ENCODE measurements around the gene HMGCS2. TPM values are rescaled to one million over a fixed set of nuclear protein-coding genes. Genes with fewer than 3 reads are reported as not detected.

The HMGCS2 gene
- total and polyA plus RNA-seq, 2 donors (not counting 1 experiment from before 2014, with no cell fraction given), result not detected

- Mint-ChIP-seq H3K9me3 (ENCODE audit: insufficient read depth) (no peaks in the 10 kb centered on the region), H3K27ac (no peak overlapping the region), H3K4me3 (no peak overlapping the region), H3K27me3 (peaks cover 6% of the 10 kb centered on the region), H3K4me1 (peaks cover 4% of the 10 kb centered on the region)
- Histone ChIP-seq H3K27ac (ENCODE audit: low read length in 2 of 2) (no peak overlapping the region), H3K27me3 (replicated peaks in 1 of 4; ENCODE audit: control extremely low read depth in 1 of 4, control insufficient read depth in 3 of 4, insufficient read depth in 4 of 4, low read length in 3 of 4) (no peaks in the 10 kb centered on the region), H3K4me1 (ENCODE audit: control insufficient read depth in 2 of 2, insufficient read depth in 2 of 2, low read length in 2 of 2) (peaks cover 0 to 3% of the 10 kb centered on the region in 2 donors), H3K79me2 (ENCODE audit: control insufficient read depth, insufficient read depth, low read length) (no peaks in the 10 kb centered on the region), H3K4me2 (replicated peaks; ENCODE audit: low read depth, low read length, poor library complexity, severe bottlenecking) (no peak overlapping the region), H3K9me3 (ENCODE audit: control extremely low read depth in 1 of 3, control insufficient read depth in 2 of 3, insufficient read depth in 1 of 3, low read length in 2 of 3) (no peaks in the 10 kb centered on the region), H4K20me1 (ENCODE audit: control insufficient read depth, insufficient read depth, low read length, poor library complexity, severe bottlenecking) (no peaks in the 10 kb centered on the region), H3K36me3 (replicated peaks in 1 of 2; ENCODE audit: control extremely low read depth in 1 of 2, control insufficient read depth in 1 of 2, extremely low read depth in 1 of 2, insufficient read depth in 2 of 2, low read length in 1 of 2) (no peaks in the 10 kb centered on the region), H3K9ac (ENCODE audit: low read length) (no peak overlapping the region), H2AFZ (ENCODE audit: insufficient read depth, low read depth, low read length, poor library complexity, severe bottlenecking) (no peak overlapping the region), H3K4me3 (ENCODE audit: control extremely low read depth in 1 of 5, extremely low read depth in 1 of 5, insufficient read depth in 1 of 5, low read depth in 2 of 5, low read length in 4 of 5) (no peak overlapping the region)
- ChIA-PET CTCF (interaction anchor here (1.1 to 3.6 kb wide), 9 partner anchors 9 to 89 kb away, joined by 3 to 21 read pairs (median 5); partner anchors contain the start of gene HMGCS2), POLR2A (no interaction called here)
- DNase-seq (no peak), ATAC-seq (ENCODE audit: low read depth) (no peak)
- WGBS (ENCODE audit: insufficient coverage), result 93% methylated on average over 3 of the region's 3 CpGs
- no peak for TF ChIP-seq CTCF (IDR thresholded peaks at IDR 0.05)
- TF ChIP-seq EZH2 (IDR thresholded peaks at IDR 0.05; ENCODE audit: borderline replicate concordance, insufficient read depth, low read depth, low read length, poor library complexity, severe bottlenecking), result no peak
- intact Hi-C loops (cut with micrococcal nuclease), result no loop called here
Observed at GRCh38 chr1:119743308-119743707, 25.4 kb downstream of the HMGCS2 start.

GRCh38 chr1:119742677-119743076 lies 26.0 kb downstream of the HMGCS2 start:
- Mint-ChIP-seq H3K9me3 (ENCODE audit: insufficient read depth) (no peaks in the 10 kb centered on the region), H3K27ac (no peak overlapping the region), H3K4me1 (peaks cover 4% of the 10 kb centered on the region), H3K27me3 (peaks cover 6% of the 10 kb centered on the region), H3K4me3 (no peak overlapping the region)
- DNase-seq, result no peak
- Histone ChIP-seq H3K79me2 (ENCODE audit: control insufficient read depth, insufficient read depth, low read length) (no peaks in the 10 kb centered on the region), H3K9ac (ENCODE audit: low read length) (no peak overlapping the region), H3K9me3 (ENCODE audit: control extremely low read depth in 1 of 3, control insufficient read depth in 2 of 3, insufficient read depth in 1 of 3, low read length in 2 of 3) (no peaks in the 10 kb centered on the region), H2AFZ (ENCODE audit: insufficient read depth, low read depth, low read length, poor library complexity, severe bottlenecking) (no peak overlapping the region), H3K27me3 (replicated peaks in 1 of 4; ENCODE audit: control extremely low read depth in 1 of 4, control insufficient read depth in 3 of 4, insufficient read depth in 4 of 4, low read length in 3 of 4) (no peaks in the 10 kb centered on the region), H3K4me1 (ENCODE audit: control insufficient read depth in 2 of 2, insufficient read depth in 2 of 2, low read length in 2 of 2) (peaks cover 0 to 3% of the 10 kb centered on the region in 2 donors), H3K4me2 (replicated peaks; ENCODE audit: low read depth, low read length, poor library complexity, severe bottlenecking) (no peak overlapping the region), H3K27ac (ENCODE audit: low read length in 2 of 2) (no peak overlapping the region), H3K4me3 (ENCODE audit: control extremely low read depth in 1 of 5, extremely low read depth in 1 of 5, insufficient read depth in 1 of 5, low read depth in 2 of 5, low read length in 4 of 5) (no peak overlapping the region), H3K36me3 (replicated peaks in 1 of 2; ENCODE audit: control extremely low read depth in 1 of 2, control insufficient read depth in 1 of 2, extremely low read depth in 1 of 2, insufficient read depth in 2 of 2, low read length in 1 of 2) (no peaks in the 10 kb centered on the region), H4K20me1 (ENCODE audit: control insufficient read depth, insufficient read depth, low read length, poor library complexity, severe bottlenecking) (no peaks in the 10 kb centered on the region)
- ATAC-seq (ENCODE audit: low read depth), result no peak
- no peak for TF ChIP-seq CTCF (IDR thresholded peaks at IDR 0.05)
- TF ChIP-seq EZH2 (IDR thresholded peaks at IDR 0.05; ENCODE audit: borderline replicate concordance, insufficient read depth, low read depth, low read length, poor library complexity, severe bottlenecking), result no peak
- intact Hi-C loops (cut with micrococcal nuclease), result no loop called here
- WGBS (ENCODE audit: insufficient coverage), result 84% methylated on average over 5 of the region's 7 CpGs
- POLR2A ChIA-PET, result no interaction called here
- CTCF ChIA-PET, result interaction anchor here (1.3 to 3.6 kb wide), 6 partner anchors 8 to 66 kb away, joined by 3 to 21 read pairs (median 4); no protein-coding TSS in a partner anchor
